NCI-H526 treated with DMSO at 0.1 percent for 48 hours (cell line): ENCODE data around the gene ENDOU.

Experiments
- DNase-seq: peaks from one replicate; lab custom pipeline; 2025; lab: John Stamatoyannopoulos, UW

Gene ENDOU

GRCh38 chr12:47757840-47758583 is 32.7 kb upstream of the ENDOU start:
- DNase-seq, result no peak

DNA sequence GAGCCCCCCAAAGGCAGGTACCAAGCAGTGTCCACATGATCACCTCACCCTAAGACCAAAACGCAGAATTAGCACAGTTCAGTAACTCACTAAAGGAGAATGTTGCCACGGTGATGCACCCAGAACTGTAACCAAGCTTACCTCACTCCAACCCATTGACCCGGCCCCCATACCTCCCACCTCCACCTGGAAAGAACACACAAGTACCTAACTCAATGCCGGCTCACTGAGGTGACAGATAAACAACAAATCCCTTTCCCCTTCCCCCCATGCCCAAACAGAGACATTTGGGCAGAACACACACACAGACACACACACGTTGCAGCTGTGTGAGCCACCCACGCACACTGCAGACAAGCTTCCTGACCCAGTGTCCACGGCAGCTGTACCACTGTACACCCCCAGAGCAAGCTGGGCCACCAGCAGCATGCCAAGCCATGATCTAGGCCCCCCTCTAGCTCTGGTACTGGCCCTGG is 32.1 kb upstream of the ENDOU start:
- no peak for DNase-seq

GRCh38 chr12:47755655-47756562 is 30.6 kb upstream of the ENDOU start:
- no peak for DNase-seq

- no peak for DNase-seq
These were observed 29.6 kb upstream of the ENDOU start for GRCh38 chr12:47754881-47755280.

- DNase-seq, result no peak
These were observed 28.8 kb upstream of the ENDOU start for GRCh38 chr12:47754126-47754525.

GRCh38 chr12:47753021-47754001 is 28.0 kb upstream of the ENDOU start:
- no peak for DNase-seq

DNA sequence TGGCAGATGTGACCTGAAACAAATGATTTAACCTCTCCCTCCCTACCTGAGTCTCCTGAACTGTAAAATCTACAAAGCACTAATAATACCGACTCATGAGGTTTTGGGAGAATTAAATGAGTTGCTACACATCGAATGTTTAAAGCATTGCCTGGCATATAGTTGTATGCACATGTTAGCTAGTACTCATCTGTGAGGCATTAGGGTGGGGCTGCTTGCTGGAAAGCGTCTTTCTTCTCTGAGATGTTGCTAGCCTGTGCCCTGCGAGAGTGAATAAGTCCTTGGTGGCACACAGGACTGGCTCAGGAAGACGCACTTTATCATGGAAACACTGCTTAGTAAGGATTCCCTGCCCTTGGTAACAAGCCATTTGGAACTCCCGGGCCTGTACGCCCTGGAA is 27.3 kb upstream of the ENDOU start:
- no peak for DNase-seq

DNA sequence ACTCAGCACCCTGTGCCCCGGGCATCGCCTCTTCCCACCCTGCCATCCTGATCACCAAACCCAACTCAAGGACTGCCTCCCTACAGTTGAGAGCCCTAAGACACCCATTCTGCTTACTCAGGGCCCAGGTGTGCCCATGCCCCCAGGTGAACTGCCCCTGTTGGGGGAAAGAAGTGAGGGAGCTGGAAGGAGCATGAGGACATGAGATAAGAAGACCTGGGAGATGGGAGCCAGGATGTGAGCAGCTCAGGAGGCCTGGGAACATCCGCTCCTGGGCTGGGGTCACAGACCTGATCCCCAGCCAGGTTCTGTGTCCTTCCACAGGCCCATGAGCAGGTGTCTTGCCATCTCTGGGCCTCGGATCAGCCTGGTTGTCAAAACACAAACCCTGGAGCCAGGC is 26.8 kb upstream of the ENDOU start:
- no peak for DNase-seq

- DNase-seq, result no peak
These were observed 26.3 kb upstream of the ENDOU start for GRCh38 chr12:47751561-47751960.

DNA sequence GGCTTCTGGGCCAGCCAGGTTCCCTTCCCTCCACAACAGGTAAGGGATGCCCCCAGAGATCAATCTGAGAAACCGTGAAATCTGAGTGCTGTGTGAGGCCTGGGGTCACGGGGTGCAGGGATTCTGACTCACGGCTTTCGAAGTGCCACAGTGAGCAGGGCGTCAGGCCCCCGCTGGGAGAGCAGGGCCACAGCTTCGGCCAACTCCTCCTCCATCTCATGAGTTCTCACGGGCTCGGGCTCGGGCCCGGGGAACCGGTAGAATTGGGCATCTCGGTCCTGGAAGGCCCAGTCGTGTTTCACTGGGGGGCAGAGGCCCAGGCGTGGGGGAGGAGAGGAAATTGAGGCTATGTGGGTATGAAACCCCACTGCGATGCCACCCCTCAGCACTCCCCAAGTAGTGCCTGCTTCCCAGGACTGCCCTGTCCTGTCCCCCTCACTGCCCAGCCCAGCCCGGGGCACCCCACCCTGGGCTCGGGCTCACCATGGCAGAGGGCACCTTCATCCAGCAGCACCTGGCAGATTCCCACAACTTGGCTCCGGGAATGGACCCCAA is 25.7 kb upstream of the ENDOU start:
- no peak for DNase-seq

- DNase-seq, result no peak
These were observed 25.0 kb upstream of the ENDOU start for GRCh38 chr12:47750229-47750798.

GRCh38 chr12:47748899-47749298 is 23.6 kb upstream of the ENDOU start:
- DNase-seq, result no peak

GRCh38 chr12:47748507-47748828 is 23.2 kb upstream of the ENDOU start:
- no peak for DNase-seq

- DNase-seq, result no peak
These were observed 22.6 kb upstream of the ENDOU start for GRCh38 chr12:47747596-47748506.

DNA sequence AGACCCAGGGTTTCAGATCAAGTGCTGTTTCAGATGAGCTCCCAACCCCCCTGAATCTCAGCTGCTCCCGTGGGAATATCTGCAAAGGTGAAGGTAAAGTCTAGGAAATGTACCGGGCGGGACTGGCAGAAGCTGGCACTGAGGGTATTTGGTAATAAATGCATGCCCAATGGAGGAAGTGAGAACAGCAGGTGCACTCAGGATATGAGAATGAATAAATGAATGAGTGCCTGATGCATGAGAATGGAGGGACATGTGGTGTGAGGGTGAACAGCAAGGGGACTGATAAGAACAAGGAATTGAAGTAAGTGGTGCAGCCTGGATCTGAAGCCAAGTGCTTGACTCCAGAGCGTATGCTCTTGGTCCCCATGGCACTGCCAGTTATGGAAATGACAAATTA is 21.8 kb upstream of the ENDOU start:
- DNase-seq, result no peak

DNA sequence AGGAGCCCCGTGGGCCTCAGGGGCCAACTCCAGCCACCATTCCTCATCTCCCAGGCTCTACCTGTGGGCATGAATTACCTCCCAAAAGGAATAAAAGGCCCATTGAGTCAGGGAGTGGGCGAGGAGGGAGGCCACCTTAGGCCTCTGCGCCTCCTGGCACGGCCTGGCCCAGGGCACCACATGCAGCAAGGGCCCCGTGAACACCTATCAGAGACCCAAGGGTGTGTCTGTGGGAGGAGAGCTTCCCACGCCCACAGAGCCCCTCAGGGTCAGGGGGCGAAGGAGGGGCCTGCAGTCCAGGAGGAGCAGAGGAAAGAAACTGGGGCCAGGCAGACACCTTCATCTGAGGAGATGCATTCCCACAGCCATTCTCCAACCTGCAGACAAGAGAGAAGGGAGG is 21.2 kb upstream of the ENDOU start:
- no peak for DNase-seq

DNA sequence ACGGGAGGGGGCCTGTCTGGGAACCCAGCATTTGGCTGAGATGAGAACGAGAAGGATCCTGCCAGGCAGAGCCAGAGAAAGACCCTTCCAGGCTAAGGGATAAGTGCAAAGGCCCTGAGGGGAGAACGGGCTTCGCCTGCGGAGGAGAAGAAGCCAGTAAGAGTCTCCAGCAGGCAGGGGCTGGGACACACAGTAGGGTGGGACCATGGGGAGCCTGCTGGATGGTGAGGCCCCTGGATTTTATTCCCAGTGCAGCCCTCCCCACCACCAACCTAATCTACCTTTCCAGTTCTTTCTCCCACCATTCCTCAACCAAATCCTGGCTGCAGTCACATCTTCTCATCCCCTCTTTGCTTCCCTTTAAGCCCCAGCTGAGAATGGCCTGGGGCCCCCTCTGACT is 20.8 kb upstream of the ENDOU start:
- DNase-seq, result no peak

- no peak for DNase-seq
These were observed 20.3 kb upstream of the ENDOU start for GRCh38 chr12:47745485-47746041.

DNA sequence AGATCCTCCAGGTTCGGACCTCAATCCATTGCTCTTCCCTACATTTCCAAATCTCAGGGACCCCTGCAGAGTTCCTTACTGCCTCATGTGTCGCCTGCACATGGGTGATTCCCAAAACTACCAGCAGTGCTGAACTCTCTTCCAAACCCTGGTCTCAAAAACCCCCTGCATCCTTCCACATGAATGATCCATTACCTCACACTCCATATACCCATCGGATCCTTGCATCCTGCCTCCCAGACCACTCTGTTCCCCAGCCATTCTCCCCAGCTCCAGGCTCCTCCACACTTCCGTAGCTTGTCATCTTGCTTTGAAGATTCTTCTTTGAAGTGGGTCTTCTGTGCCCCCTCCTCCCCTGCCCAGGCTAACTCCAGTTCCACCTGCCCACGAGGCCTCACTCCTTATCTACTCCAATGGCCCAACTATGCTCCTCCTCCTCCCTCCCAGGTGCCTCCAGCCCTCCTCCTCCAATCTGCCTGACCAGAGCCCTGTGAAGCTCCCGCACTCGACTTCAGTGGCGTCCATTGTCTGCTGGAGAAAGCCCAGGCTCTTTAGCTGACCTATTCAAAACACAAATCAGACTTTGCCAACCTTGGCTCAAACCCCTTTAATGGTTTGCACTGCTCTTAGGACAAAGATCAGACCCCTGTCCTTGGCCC is 19.6 kb upstream of the ENDOU start:
- DNase-seq, result no peak
